Stimulated activated CD8-positive, alpha-beta memory T cell treated with anti-CD3 and anti-CD28 coated beads, Interleukin-4, amount 100 ng/mL, for 4 hours (primary cell): Measurements from ENCODE around the gene LIN28A.
A peak's percentile ranks its signal among the peaks of the same experiment; 100 is the strongest.

ENCODE experiments used
- DNase-seq, 2 donors: peaks; one replicate each; pipeline ENCODE4 v3.0.0-alpha.2; 2020; ENCODE audit warnings: low read depth in 2 of 2, low spot score in 1 of 2

LIN28A gene

DNA sequence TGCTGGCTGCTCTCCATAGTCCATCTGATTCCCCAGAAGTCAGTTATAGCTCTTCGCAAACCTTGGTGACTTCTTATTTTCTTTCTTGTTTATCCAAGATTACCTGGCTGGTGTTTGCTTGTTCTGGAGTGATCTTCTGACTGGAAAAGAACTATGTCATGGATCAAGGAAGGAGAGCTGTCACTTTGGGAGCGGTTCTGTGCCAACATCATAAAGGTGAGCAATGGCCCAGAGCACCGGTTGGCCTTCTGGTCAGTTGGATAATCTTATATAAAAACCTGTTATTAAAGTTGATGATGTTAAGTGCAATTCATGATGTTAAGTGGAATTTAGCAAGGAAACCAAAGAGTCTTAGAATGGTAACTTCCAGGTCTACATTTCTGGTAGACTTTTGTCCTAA, 22.2 kb downstream of the LIN28A start:
- DNase-seq, result no peak

DNA sequence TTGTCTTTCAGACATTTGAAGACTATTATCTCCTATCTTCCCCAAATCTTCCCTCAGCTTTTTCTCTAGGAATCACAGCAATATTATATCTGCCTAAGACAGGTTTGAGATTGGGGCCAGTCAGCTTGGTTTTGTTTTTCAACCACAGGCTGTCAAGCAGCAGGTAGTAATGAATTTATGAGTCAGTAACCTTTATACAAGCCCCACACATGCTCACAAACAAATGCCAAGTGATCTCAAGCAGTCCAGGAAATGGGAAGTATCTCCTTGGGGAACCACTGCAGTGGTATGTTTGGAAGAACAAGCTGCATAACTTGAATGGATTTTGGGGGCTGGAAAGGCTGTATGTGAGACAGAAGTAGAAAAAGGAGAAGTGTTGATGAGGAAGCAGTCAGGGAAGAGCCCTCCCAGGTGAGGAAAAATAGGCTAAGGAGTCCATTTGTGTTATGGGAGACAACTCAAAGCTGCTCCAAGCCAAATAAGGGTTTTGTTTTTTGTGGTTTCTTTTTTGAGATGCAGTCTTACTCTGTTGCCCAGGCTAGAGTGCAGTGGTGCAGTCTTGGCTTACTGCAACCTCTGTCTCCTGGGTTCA, 23.6 kb downstream of the LIN28A start:
- DNase-seq, result no peak

DNA sequence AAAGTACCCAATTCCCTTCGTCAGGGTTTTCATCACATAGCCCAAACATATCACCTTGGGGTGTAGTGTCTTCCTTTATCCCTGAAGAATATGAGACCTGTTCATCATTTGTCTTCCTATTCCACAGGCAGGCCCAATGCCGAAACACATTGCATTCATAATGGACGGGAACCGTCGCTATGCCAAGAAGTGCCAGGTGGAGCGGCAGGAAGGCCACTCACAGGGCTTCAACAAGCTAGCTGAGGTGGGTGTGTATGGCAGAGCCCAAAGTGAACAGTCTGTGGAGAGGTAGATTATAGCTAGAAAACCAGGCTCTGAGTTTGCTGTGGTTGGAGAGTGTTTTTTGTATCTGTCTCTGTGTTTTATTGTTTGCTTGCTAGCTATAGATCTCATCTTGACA, 27.4 kb downstream of the LIN28A start:
- no peak for DNase-seq

DNA sequence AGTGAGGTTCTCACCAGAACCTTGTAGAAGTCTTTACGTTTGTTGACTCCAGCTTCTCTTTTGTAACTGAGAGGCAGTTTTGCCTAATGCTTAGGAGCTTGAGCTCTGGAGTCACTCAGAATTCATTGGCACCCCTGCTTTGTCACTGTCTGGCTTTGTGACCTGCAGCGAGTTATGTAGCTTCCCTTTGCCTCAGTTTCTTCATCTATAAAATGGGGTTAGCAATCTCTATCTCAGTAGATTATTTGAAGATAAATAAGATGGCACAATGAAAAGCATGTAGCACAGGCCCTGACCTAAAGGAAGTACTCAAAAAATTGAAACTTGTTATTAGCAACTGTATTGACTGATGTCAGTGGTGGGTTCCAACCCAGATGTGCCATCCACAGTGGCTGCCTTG, 29.6 kb downstream of the LIN28A start:
- DNase-seq, result no peak

DNA sequence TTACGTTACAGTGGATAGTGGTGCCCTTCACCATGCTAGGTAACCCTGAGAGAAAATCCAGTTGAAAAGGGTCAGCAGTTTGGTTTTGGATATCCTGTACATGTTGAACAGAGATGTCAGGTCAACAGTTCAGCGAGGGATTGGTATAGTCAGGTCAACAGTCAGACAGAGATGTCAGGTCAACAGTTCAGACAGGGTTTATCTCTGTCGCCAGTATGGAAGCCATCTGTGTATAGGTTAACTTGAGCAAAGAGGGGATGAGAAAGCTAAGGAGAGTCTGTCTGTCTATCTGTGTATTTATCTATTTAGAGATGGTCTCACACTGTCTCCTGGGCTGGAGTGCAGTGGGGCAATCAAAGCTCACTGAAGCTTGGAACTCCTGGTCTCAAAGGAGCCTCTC, 39.3 kb downstream of the LIN28A start:
- no peak for DNase-seq

DNA sequence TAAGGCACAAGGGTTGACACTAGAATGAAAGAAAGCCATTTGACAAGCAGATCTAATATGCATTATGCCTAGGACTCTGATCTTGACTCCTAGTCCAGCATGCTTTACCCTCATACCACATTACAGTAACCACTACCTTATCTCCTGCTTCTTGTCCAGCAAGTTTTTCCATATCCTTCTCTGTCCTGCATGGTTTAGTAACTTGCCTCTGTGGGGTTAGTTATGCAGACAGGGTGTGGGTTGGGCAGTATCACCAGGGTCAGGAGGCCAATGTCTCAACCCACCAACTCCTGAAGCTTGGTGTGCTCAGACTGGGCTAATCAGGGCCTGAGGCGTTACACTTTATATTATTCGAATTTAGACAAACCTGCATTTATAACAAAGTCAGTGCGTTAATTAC, 40.3 kb downstream of the LIN28A start:
- DNase-seq, result no peak

DNA sequence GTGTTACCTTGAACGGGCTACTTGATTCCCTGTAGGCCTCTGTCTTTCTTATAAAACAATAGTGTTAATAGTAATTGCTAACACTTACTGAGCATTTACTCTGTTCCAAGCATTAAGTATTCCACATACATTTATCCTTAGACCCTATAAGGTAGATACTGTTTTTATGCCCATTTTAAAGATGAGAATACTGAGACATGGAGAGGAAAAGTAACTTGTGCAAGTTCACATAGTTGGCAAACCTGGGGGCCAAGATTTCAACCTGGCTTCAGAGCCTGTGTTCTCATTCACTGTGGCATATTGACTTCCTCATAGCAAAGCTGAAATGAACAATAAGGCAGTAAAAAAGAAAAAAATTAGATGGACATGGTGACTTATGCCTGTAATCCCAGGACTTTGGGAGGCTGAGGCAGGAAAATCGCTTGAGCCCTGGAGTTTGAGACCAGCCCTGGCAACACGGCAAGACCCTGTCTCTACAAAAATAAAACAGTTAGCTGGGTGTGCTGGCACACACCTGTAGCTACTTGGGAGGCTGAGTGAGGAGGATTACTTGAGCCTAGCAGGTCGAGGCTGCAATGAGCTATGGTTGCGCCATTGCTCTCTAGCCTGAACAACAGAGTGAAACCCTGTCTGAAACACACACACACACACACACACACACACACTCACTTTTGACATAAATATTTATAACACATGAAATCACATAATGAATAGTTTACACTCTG, 42.0 kb downstream of the LIN28A start:
- no peak for DNase-seq

DNA sequence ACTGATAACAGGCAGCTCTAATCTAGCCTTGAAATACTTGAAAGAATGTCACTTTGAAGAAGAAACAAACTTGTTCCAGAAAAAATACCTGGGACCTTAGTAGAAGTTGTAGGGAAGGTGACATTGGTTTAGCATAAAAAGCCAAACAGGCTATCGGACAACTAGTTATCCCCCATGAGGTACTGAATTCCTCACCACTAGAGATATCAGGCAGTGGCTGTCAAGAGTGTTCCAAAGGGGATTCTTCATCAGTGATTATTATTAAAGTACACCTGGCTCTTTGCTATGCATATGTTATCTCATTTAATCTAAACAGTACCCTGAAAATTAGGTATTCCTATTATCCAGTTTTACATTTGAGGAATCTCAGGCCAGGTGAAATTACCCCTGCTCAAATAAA, 48.5 kb downstream of the LIN28A start:
- DNase-seq, result no peak

DNA sequence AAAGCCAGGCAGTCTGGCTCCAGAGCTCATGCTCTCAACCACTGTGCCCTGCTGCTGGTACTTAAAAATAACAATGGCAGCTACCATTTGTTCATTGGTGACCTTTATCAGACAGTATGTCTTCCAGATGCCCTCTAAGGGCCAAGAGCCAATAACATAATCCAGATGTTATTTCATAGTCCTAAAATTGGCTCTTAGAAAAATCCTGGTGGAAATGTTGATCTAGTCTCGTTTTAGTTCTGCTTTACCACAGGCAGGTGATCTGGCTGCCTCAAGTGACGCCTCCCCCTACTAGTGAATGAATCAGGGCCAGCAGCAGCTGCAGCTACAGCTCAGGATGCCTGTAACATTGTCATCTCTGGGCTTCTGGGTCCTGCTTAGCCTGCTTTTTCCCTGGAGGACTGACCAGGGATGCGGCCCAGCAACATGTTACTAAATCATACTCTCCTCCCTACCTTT, 49.0 kb downstream of the LIN28A start:
- DNase-seq, result no peak

DNA sequence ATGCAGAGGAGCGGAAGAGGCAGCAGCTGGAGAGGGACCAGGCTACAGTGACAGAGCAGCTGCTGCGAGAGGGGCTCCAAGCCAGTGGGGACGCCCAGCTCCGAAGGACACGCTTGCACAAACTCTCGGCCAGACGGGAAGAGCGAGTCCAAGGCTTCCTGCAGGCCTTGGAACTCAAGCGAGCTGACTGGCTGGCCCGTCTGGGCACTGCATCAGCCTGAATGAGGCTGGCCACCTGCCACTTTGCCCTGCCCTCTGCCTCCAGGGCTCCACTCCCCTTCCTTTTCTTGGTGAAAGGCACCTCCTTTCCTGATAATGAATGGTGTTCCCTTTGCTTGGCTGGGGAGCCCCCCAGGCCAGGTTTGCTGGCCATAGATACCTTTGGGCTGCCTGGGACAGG, 58.3 kb downstream of the LIN28A start:
- no peak for DNase-seq

DNA sequence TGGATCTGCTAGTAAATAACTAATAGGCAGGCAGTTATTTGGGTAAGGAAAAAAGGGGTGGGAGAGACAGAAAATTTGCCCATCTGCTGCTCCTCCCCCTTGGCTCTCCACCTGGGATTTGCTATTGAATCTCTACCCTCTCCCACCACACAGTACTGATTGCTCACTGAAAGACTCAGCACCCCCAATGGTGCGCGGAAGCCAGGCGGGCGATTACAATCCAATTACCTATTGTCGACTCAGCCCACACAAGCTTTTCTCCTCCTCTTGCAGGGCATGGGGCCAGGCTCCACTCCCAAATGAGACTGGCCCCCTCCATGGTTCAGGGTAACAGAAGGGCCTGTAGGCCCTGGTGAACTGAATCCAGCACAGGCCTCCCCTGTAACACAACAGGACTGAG, 58.9 kb downstream of the LIN28A start:
- no peak for DNase-seq

DNA sequence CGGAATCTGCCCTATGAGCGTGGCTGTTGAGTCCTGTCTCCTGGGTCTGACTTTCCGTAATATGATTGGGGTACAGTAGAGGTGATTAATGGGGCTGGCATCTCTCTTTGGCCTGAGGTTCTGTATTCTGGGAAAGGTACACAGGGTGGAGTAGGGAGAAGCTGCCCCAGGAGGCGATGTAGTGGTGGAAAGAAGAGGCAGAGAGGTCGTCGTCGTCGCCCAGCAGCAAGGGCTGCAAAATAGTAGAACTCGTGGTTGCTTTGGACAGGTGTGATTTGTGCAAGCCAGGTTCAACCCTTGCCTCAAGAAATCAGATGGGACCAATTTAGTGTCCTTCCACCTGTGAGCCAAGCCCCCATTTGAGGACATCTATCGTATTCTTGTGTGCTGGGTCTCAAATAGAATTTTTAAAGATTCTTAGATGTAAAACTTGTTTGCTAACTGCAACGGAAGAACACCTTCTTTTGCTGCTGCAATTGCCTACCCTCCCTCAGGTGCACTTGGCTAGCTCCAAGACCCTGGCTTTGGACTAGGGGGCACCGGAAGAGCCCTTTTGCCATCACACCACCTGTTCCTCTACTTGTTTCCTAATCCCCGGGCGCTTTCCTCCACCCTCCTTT, 60.4 kb downstream of the LIN28A start:
- no peak for DNase-seq

DNA sequence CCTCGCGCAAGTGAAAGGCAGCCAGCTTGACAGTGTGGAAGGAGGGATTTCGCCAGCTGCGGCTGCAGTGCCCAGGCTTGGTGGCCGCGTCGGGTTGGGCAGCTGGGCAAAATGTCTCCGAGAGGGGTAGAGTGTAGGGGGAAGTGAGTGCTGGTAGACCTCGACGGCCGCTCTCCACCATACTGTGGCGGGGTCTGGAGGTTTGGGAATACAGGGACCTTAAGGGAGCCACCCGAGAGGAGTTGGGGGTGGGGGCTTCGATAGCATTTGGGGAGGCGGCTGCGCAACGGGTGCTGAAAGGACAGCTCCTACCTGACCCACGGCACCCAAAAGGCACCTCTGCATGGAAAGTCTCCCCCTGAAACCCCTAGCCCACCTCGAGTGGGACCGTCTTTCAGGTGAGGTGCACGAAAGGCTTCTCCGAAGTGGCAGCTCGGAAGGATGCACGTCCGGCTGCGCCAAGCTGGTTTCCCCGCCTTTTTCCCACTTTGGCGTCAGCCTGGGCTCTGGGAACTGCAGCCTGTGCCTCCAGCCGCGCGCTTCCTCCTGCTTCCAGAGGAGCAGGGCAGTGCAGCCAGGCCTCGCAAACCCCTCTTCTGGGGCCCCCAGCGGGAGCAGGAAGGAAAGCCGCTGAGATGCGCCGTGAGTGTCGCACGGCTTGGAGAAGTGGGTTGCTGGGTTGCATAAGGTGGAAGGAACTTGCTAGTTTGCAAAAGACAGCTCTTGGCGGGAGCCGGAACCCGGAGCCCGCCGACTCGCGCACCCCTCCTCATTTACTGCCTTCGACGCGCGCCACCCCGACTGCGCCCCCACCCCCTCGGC, 61.1 kb downstream of the LIN28A start:
- DNase-seq, result no peak

DNA sequence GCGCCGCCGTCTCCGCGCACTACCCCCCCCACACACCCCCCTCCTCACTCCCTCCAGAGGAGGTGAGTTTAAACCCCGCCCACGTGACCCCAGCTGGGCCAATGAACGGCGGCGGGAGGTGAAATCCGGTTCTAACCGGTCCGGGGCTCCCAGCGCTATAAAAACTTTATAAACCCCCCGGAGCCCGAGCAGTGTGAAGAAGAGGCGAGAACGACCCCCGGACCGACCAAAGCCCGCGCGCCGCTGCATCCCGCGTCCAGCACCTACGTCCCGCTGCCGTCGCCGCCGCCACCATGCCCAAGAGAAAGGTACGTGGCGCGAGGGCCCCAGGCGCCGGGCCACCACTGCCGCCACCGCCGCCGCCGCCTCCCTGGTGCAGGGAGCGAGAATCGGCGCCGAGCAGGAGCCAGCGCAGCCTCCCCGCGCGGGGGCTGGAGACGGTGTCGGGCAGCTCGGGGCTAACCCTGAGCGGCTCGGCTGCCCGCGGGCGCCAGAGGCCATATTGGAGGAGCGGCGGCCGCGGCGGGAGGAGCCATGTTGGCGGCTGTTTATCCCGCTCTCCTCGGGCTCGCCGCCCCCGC, 61.8 kb downstream of the LIN28A start, which contains the start of gene HMGN2:
HMGN2 (plus strand) TSS at position 121 of the 581 bp plus-strand sequence; CDS start at position 294, 173 bp downstream.
- peak; percentile 78 to 79 for DNase-seq

DNA sequence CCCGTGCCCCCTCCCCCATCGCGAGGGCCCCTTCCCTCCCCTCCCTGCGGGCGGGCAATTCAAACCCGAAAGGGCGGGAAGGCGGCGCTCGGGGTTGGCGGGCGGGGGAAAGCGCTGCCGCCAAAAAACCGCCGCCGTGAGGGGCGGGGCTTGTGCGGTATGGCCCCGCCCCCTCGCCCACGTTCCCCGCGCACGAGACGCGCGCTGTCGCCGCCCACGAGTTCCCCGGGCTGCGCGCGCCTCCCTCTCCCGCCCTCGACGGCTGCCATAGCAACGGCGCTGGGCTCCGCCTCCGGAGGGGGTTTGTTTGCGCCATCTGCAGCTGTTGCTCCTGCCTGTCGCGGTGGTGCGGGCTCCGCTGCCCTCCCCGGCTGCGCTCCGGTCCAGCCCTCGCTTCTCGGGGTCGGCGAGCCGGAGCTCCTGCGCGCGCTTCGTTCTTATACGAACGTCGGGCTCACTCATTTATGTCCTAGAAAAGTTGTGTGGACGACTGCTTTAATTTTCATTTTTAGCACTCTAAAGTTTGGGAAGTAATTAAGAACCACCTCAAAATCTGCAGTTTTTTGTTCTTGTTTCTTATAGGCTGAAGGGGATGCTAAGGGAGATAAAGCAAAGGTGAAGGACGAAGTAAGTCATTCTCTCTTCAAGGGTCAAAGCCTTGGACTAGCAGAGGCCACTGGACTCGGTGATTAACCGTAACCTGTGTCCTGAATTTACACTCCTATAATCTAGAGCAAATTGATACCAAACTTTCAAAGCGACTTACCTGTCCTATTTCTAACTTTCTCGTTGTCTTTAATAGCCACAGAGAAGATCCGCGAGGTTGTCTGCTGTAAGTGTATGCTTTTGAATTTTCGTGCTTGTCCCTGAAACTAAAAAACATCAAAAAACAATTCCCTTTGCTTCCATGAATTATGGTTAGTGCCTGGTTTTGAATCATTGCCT, 62.6 kb downstream of the LIN28A start:
- peak; percentile 89 to 92 for DNase-seq

DNA sequence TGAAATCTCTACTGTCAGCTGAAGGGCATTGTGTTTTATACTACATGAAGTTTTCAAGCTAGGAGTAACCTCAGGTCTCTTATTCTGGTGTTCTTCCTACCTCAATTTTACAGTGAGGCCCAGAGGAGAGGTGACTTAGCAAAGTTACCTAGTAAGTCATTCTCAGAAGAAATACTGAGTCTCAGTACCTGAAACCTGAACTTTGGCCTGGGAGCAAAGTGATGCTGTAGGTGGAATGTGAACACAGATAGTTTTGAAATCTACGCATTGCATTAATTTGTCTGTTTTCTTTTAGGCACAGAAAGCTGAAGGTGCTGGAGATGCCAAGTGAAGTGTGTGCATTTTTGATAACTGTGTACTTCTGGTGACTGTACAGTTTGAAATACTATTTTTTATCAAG, 64.2 kb downstream of the LIN28A start:
- no peak for DNase-seq

DNA sequence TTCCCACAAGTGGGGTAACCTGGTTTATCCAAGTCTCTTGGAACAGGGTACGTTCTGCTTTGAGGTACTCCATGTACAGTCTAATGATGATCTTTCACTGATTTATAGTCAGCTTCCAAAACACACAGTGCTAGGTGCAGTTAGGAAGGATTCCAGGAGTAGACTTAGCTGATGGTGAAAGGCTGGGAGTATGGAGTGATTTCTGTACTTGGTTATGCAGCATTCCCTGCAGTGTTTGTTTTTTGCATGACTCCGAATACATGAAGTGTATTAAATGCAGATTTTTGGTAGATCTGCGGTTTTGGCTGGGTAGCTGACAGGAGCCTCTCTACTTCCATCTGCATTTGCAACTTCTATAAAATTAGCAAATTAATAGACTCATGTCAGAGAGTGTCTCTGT, 65.4 kb downstream of the LIN28A start:
- no peak for DNase-seq

DNA sequence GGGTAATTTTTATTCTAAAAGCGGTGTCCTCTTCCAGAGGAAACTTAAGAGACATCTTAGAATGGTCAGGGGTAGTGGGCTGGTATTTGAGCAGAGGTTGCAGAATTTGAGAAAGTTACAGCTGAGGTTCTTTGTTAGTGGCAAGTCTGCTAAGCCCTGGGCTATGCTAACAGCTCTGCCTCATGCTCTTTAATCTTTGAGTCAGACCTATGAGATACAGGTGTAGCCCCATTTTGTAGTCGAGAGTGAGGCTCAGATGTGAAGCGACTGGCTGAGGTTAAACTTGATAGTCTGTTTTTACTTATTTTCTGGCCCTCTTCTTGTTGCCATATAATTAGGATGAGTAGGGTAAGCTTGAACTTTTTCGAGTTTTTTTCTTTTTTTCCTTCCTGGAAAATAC, 66.3 kb downstream of the LIN28A start:
- no peak for DNase-seq

DNA sequence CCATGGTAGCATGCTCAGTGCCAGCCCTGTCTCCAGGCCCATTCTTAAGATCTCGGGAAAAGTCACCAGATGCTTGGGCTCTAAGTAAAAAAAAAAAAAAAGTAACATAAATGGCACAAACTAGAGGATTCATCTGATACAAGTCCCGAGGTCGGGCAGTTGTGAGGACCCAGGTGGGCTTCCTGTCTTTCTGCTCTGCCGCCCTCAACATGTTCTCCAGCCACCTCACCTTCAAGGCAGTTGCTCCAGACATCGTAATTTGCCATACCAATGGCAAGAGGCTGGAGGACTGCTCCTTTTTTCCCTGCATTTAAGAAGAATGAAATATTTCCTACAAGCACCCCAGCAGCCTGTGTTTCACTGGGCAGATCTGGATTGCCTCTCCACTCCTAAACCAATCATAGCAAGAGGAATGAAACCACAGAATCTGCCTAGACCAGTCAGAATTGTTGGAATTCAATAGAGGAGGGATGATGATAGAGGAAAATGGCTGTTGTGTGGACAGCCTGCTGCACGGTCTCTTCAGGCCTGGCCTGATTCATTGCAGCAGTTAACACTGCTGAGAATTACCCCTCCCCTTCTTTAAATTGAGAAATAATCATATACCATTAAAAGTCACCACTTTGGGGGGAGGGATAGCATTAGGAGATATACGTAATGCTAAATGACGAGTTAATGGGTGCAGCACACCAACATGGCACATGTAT, 67.0 kb downstream of the LIN28A start:
- DNase-seq, result no peak

DNA sequence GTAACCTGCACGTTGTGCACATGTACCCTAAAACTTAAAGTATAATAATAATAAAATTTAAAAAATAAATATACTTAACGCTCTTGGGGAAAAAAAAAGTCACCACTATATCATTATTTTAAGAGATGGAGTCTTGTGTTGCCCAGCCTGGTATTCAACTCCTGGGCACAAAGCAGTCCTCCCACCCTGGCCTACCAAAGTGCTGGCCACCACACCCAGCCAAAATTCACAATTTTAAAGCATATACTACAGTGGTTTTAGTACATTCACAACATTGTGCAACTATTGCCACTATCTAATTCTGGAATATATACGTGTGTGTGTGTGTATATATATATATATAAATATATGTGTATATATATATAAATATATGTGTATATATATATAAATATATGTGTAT, 67.5 kb downstream of the LIN28A start:
- no peak for DNase-seq
